Measurements from ENCODE around the gene PLA2G6. TPM values are rescaled to one million over a fixed set of nuclear protein-coding genes. Genes with fewer than 3 reads are reported as not detected.

PLA2G6 gene
- total and polyA plus RNA-seq, 2 of the 4 experiments (the other 2 are of a cell fraction): 6.1 to 10.3 TPM

- no peak overlapping the region for H3K23ac ChIP-seq (ENCODE audit: low read depth, low read length)
- no peak for ATAC-seq (ENCODE audit: low read depth)
- WGBS, 2 experiments (ENCODE audit: extremely low coverage in 2 of 2, insufficient read length in 1 of 2): no CpG with 5 or more reads among the region's 22 CpGs
- no peak overlapping the region for H4K5ac ChIP-seq (ENCODE audit: low read depth, low read length)
- intact Hi-C loops (cut with micrococcal nuclease): no loop called here
- dilution Hi-C loops (cut with HindIII; ENCODE audit: low sequenced_read_pairs, unreplicated experiment): no loop called here
- peaks cover 2% of the 10 kb centered on the region; the same call in 1 of the 2 replicates for H3K27me3 ChIP-seq (ENCODE audit: control insufficient read depth, insufficient read depth, low read length)
- H4K8ac ChIP-seq (ENCODE audit: low read depth in 2 of 2, low read length in 2 of 2): no peak overlapping the region
- H3K9me1 ChIP-seq (ENCODE audit: insufficient read depth, low read length): no peaks in the 10 kb centered on the region
- no peak overlapping the region for H3K4ac ChIP-seq (ENCODE audit: low read depth, low read length)
- no peak overlapping the region for H2BK5ac ChIP-seq (ENCODE audit: low read depth, low read length, poor library complexity, severe bottlenecking)
- H3K9me3 ChIP-seq (ENCODE audit: control insufficient read depth, insufficient read depth, low read length): no peaks in the 10 kb centered on the region
- H2BK120ac ChIP-seq (ENCODE audit: low read depth, low read length): no peak overlapping the region
- DNase-seq: no peak
- H3K14ac ChIP-seq (replicated peaks; ENCODE audit: low read depth, low read length): no peak overlapping the region
- H3K9ac ChIP-seq (ENCODE audit: low read depth, low read length): no peak overlapping the region
- no peak overlapping the region for H4K91ac ChIP-seq (ENCODE audit: insufficient read depth, low read depth, low read length)
- H3K27ac ChIP-seq (ENCODE audit: insufficient read depth, low read length): no peak overlapping the region
- no peaks in the 10 kb centered on the region; the same call in 1 of the 2 replicates for H3K4me1 ChIP-seq (ENCODE audit: control insufficient read depth, insufficient read depth, low read length)
- no peaks in the 10 kb centered on the region for H3K36me3 ChIP-seq (ENCODE audit: control insufficient read depth, insufficient read depth, low read length)
- ChIA-PET POLR2A (ENCODE audit: unreplicated experiment) (no interaction called here), CTCF (interaction anchor here (0.5 kb wide), 1 partner anchor 107 kb away, joined by 3 read pairs; no protein-coding TSS in a partner anchor)
- H2BK15ac ChIP-seq (ENCODE audit: low read depth, low read length): no peak overlapping the region
- BruUV-seq (replicated peaks): no TSS peak
- TF ChIP-seq, protein P1, sequence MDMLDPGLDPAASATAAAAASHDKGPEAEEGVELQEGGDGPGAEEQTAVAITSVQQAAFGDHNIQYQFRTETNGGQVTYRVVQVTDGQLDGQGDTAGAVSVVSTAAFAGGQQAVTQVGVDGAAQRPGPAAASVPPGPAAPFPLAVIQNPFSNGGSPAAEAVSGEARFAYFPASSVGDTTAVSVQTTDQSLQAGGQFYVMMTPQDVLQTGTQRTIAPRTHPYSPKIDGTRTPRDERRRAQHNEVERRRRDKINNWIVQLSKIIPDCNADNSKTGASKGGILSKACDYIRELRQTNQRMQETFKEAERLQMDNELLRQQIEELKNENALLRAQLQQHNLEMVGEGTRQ (IDR thresholded peaks at IDR 0.05; ENCODE audit: low read depth, low read length): no peak
- no peak for TF ChIP-seq CEBPB (IDR thresholded peaks at IDR 0.05; ENCODE audit: low read depth, low read length)
- TF ChIP-seq BHLHE40 (IDR thresholded peaks at IDR 0.05; ENCODE audit: low read depth, low read length): no peak
- TF ChIP-seq MAZ (IDR thresholded peaks at IDR 0.05; ENCODE audit: borderline replicate concordance, low read depth, low read length): no peak
- TF ChIP-seq RFX5 (IDR thresholded peaks at IDR 0.05; ENCODE audit: low read depth, low read length): no peak
- TF ChIP-seq MAFK (IDR thresholded peaks at IDR 0.05; ENCODE audit: low read depth, low read length): no peak
- TF ChIP-seq NFE2L2 (IDR thresholded peaks at IDR 0.05; ENCODE audit: low read depth, low read length): no peak
- no peak for TF ChIP-seq CHD1 (IDR thresholded peaks at IDR 0.05; ENCODE audit: low read depth, low read length)
- no peak for TF ChIP-seq RAD21 (IDR thresholded peaks at IDR 0.05; ENCODE audit: low read length)
- no peaks in the 10 kb centered on the region for H3K79me1 ChIP-seq (ENCODE audit: low read depth in 1 of 2, low read length in 2 of 2)
- in situ Hi-C loops (cut with MboI; ENCODE audit: low sequenced_read_pairs): no loop called here
- H2AK5ac ChIP-seq (ENCODE audit: low read depth, low read length): no peak overlapping the region
- H2AK9ac ChIP-seq (replicated peaks; ENCODE audit: low read depth, low read length, poor library complexity): no peak overlapping the region
- no peak overlapping the region for H2BK20ac ChIP-seq (ENCODE audit: low read depth, low read length)
- no peak overlapping the region for H3K56ac ChIP-seq (ENCODE audit: extremely low read depth, insufficient read depth, low read length)
- no peak overlapping the region for H2AFZ ChIP-seq (replicated peaks; ENCODE audit: low read length, poor library complexity)
- no peaks in the 10 kb centered on the region for H4K20me1 ChIP-seq (ENCODE audit: insufficient read depth, low read length)
- H3K18ac ChIP-seq (ENCODE audit: low read depth, low read length): no peak overlapping the region
- H3K4me2 ChIP-seq (ENCODE audit: low read depth, low read length): no peak overlapping the region
- no peak overlapping the region for H3K4me3 ChIP-seq (ENCODE audit: insufficient read depth, low read depth, low read length)
These were observed 69.2 kb downstream of the PLA2G6 start for GRCh38 chr22:38112381-38112780.

Data from IMR-90 (cell line).